Keratinocyte (primary cell): Measurements from ENCODE around the gene BUD31. TPM values are rescaled to one million over a fixed set of nuclear protein-coding genes. Genes with fewer than 3 reads are reported as not detected.

ENCODE experiments used
- DNase-seq: peaks from one replicate; pipeline ENCODE4 v3.0.0-alpha.2; 2011; ENCODE audit warnings: low read depth, missing footprints, low spot score
- FAIRE-seq: peaks from 2 replicates; lab custom pipeline; 2011; peaks lifted over from hg19 to GRCh38; lab: Jason Lieb, UNC
- H2AFZ ChIP-seq: 2 replicates; pipeline ENCODE4 v1.6.0; 2012; ENCODE audit warnings: low read length, control low read depth, inconsistent platforms; ENCODE audit not compliant: control insufficient read depth
- H3K27ac ChIP-seq: 2 replicates; pipeline ENCODE4 v1.5.1; 2011; ENCODE audit warnings: low read length; ENCODE audit not compliant: control insufficient read depth, insufficient read depth
- H3K27me3 ChIP-seq: 3 replicates; pipeline ENCODE4 v1.6.0; 2011; ENCODE audit warnings: low read length; ENCODE audit not compliant: control insufficient read depth, insufficient read depth; ENCODE audit errors: extremely low read depth
- H3K36me3 ChIP-seq, 2 experiments: 2 replicates in 1 of 2; 3 replicates in 1 of 2; pipeline ENCODE4 v1.5.1; 2011; ENCODE audit warnings: low read length in 2 of 2, mild to moderate bottlenecking in 1 of 2; ENCODE audit not compliant: control insufficient read depth in 2 of 2, insufficient read depth in 2 of 2; ENCODE audit errors: extremely low read depth in 1 of 2
- H3K4me1 ChIP-seq: 3 replicates; pipeline ENCODE4 v1.5.1; 2011; ENCODE audit warnings: low read length; ENCODE audit not compliant: control insufficient read depth, insufficient read depth; ENCODE audit errors: extremely low read depth
- H3K4me2 ChIP-seq: 3 replicates; pipeline ENCODE4 v1.6.0; 2011; ENCODE audit warnings: low read depth, low read length; ENCODE audit not compliant: control insufficient read depth, insufficient read depth; ENCODE audit errors: extremely low read depth
- H3K4me3 ChIP-seq, 3 experiments: fragments of 200-600 bp in 1 of 3; sonication (generic) in 1 of 3; 2 replicates in 2 of 3; 3 replicates in 1 of 3; pipeline ENCODE4 v1.5.1; 2011 to 2016; ENCODE audit warnings: low read length in 3 of 3, mild to moderate bottlenecking in 3 of 3, control low read depth in 2 of 3, inconsistent platforms in 1 of 3, low read depth in 1 of 3, mixed read lengths in 1 of 3, mixed run types in 1 of 3, moderate library complexity in 1 of 3; ENCODE audit not compliant: control insufficient read depth in 2 of 3, insufficient read depth in 2 of 3; ENCODE audit errors: extremely low read depth in 1 of 3
- H3K79me2 ChIP-seq: 2 replicates; pipeline ENCODE4 v1.6.0; 2012; ENCODE audit warnings: low read length; ENCODE audit not compliant: control insufficient read depth, insufficient read depth
- H3K9ac ChIP-seq: 3 replicates; pipeline ENCODE4 v1.6.0; 2011; ENCODE audit warnings: low read length; ENCODE audit not compliant: control insufficient read depth, insufficient read depth; ENCODE audit errors: extremely low read depth
- H3K9me1 ChIP-seq: 3 replicates; pipeline ENCODE4 v1.6.0; 2011; ENCODE audit warnings: low read length; ENCODE audit not compliant: control insufficient read depth, insufficient read depth; ENCODE audit errors: extremely low read depth
- H3K9me3 ChIP-seq: 2 replicates; pipeline ENCODE4 v1.5.1; 2012; ENCODE audit warnings: low read depth, low read length; ENCODE audit not compliant: control insufficient read depth
- H4K20me1 ChIP-seq: 3 replicates; pipeline ENCODE4 v1.6.0; 2011; ENCODE audit warnings: low read length; ENCODE audit not compliant: control insufficient read depth, insufficient read depth; ENCODE audit errors: extremely low read depth
- CTCF ChIP-seq, 3 experiments: IDR thresholded peaks in 1 of 3; conservative IDR thresholded peaks in 1 of 3; optimal IDR thresholded peaks in 1 of 3; 2 replicates in 2 of 3; 3 replicates in 1 of 3; pipeline versions ENCODE3 to v1.5.1; 2011; ENCODE audit warnings: low read length in 3 of 3, mild to moderate bottlenecking in 3 of 3, moderate library complexity in 2 of 3, control low read depth in 1 of 3, inconsistent platforms in 1 of 3; ENCODE audit not compliant: insufficient read depth in 2 of 3; ENCODE audit errors: extremely low read depth in 1 of 3
- EZH2 ChIP-seq: IDR thresholded peaks from one replicate; pipeline ENCODE4 v1.6.1; 2012; ENCODE audit warnings: inconsistent platforms, mild to moderate bottlenecking, low read length, moderate library complexity
- dilution Hi-C: fragments of 300-500 bp; cut with MboI; formaldehyde crosslinking; loops from one replicate; pipeline ENCODE4 v1.7.0; 2020; ENCODE audit warnings: low sequenced_read_pairs; ENCODE audit not compliant: extremely low pct_ligation_motif_present
- polyA plus RNA-seq, 5 experiments: library from polyadenylated mRNA; depleted of rRNA in 3 of 5; stranded (reverse) in 3 of 5; stranded (forward) in 1 of 5; unstranded in 1 of 5; fragments of >200 nt; gene quantifications; 1 replicate in 1 of 5; 2 replicates in 3 of 5; 3 replicates in 1 of 5; pipeline versions ENCODE4 v1.2.1 to v1.2.3, GENCODE V29; 2011 to 2012; ENCODE audit warnings: missing spikeins in 2 of 5, low read depth in 1 of 5, low replicate concordance in 1 of 5

Gene BUD31
- polyA plus RNA-seq, 1 donor (not counting 4 experiments of a cell fraction or from before 2014, with no cell fraction given), result 73.3 TPM

GRCh38 chr7:99420986-99421385, 12.2 kb downstream of the BUD31 start:
- no peak for DNase-seq
- Histone ChIP-seq H2AFZ (no peak overlapping the region), H3K4me2 (no peak overlapping the region), H3K36me3 (peaks cover 41 to 50% of the 10 kb centered on the region in 2 experiments), H3K27ac (no peak overlapping the region), H3K9ac (no peak overlapping the region), H4K20me1 (peaks cover 4% of the 10 kb centered on the region), H3K9me1 (no peaks in the 10 kb centered on the region), H3K4me1 (no peaks in the 10 kb centered on the region), H3K9me3 (no peaks in the 10 kb centered on the region), H3K4me3 (no peak overlapping the region), H3K27me3 (no peaks in the 10 kb centered on the region), H3K79me2 (no peaks in the 10 kb centered on the region)
- TF ChIP-seq CTCF (optimal IDR thresholded peaks at IDR 0.05 in 1 of 3, IDR thresholded peaks at IDR 0.05 in 1 of 3, conservative IDR thresholded peaks at IDR 0.05 in 1 of 3; ENCODE audit: extremely low read depth in 1 of 3, insufficient read depth in 2 of 3, low read length in 3 of 3) (no peak), EZH2 (no peak)
- dilution Hi-C loops, result no loop called here
- FAIRE-seq, result no peak

GRCh38 chr7:99422186-99422585, 13.4 kb downstream of the BUD31 start:
- Histone ChIP-seq H3K4me3 (no peak overlapping the region), H3K9ac (no peak overlapping the region), H3K27ac (no peak overlapping the region), H3K9me3 (no peaks in the 10 kb centered on the region), H2AFZ (no peak overlapping the region), H3K36me3 (peaks cover 37 to 45% of the 10 kb centered on the region in 2 experiments), H3K9me1 (no peaks in the 10 kb centered on the region), H3K4me1 (no peaks in the 10 kb centered on the region), H3K27me3 (no peaks in the 10 kb centered on the region), H3K4me2 (no peak overlapping the region), H3K79me2 (no peaks in the 10 kb centered on the region), H4K20me1 (peaks cover 4% of the 10 kb centered on the region)
- FAIRE-seq (no peak), DNase-seq (no peak)
- TF ChIP-seq CTCF (optimal IDR thresholded peaks at IDR 0.05 in 1 of 3, IDR thresholded peaks at IDR 0.05 in 1 of 3, conservative IDR thresholded peaks at IDR 0.05 in 1 of 3; ENCODE audit: extremely low read depth in 1 of 3, insufficient read depth in 2 of 3, low read length in 3 of 3), result no peak
- no peak for TF ChIP-seq EZH2
- dilution Hi-C loops, result no loop called here
